ENCODE results near the gene LGALS13. TPM values are rescaled to one million over a fixed set of nuclear protein-coding genes. Genes with fewer than 3 reads are reported as not detected.

The LGALS13 gene
- total RNA-seq, 1 experiment from 2014 or later, result not detected

- no peaks in the 10 kb centered on the region for H3K4me1 Mint-ChIP-seq
- H3T11ph ChIP-seq (ENCODE audit: low read length), result no peak overlapping the region
- no peak overlapping the region for H3K18ac ChIP-seq (ENCODE audit: insufficient read length, low read depth, low read length)
- no peaks in the 10 kb centered on the region for H4K20me1 ChIP-seq (ENCODE audit: control insufficient read depth, insufficient read depth, insufficient read length)
- H2BK12ac ChIP-seq (ENCODE audit: insufficient read length, low read depth, low read length), result no peak overlapping the region
- H3K27ac ChIP-seq (ENCODE audit: insufficient read length, low read depth, low read length), result no peak overlapping the region
- H3K23ac ChIP-seq (ENCODE audit: insufficient read length, low read depth, low read length), result no peak overlapping the region
- H3K4me1 ChIP-seq (ENCODE audit: insufficient read depth, low read length), result no peaks in the 10 kb centered on the region
- no peak overlapping the region for H3K27ac Mint-ChIP-seq
- H4K5ac ChIP-seq (ENCODE audit: insufficient read length, low read depth, low read length), result no peak overlapping the region
- H3K4ac ChIP-seq (ENCODE audit: low read depth, low read length), result no peak overlapping the region
- no peaks in the 10 kb centered on the region for H3K23me2 ChIP-seq (ENCODE audit: insufficient read length, low read depth, low read length, poor library complexity, severe bottlenecking)
- H3K9me3 ChIP-seq (ENCODE audit: control insufficient read depth, low read depth, low read length), result no peaks in the 10 kb centered on the region
- no peak overlapping the region for H3K4me3 Mint-ChIP-seq
- no peak for DNase-seq
- peaks cover 59% of the 10 kb centered on the region for H3K27me3 Mint-ChIP-seq (ENCODE audit: low read depth)
- H2BK5ac ChIP-seq (ENCODE audit: insufficient read length, low read length), result no peak overlapping the region
- no peaks in the 10 kb centered on the region for H3K79me2 ChIP-seq (ENCODE audit: insufficient read depth, low read length)
- H2AK5ac ChIP-seq (ENCODE audit: insufficient read length, low read length), result no peak overlapping the region
- no peak overlapping the region for H2BK20ac ChIP-seq (ENCODE audit: low read depth, low read length, poor library complexity, severe bottlenecking)
- H4K8ac ChIP-seq (replicated peaks; ENCODE audit: insufficient read length, low read depth, low read length), result no peak overlapping the region
- no peak overlapping the region for H2BK15ac ChIP-seq (ENCODE audit: low read depth, low read length)
- H3K79me1 ChIP-seq (ENCODE audit: insufficient read depth, low read depth, low read length, poor library complexity, severe bottlenecking), result no peaks in the 10 kb centered on the region
- no peak overlapping the region for H3K4me2 ChIP-seq (ENCODE audit: insufficient read depth, insufficient read length, low read length)
- TF ChIP-seq, protein P1, sequence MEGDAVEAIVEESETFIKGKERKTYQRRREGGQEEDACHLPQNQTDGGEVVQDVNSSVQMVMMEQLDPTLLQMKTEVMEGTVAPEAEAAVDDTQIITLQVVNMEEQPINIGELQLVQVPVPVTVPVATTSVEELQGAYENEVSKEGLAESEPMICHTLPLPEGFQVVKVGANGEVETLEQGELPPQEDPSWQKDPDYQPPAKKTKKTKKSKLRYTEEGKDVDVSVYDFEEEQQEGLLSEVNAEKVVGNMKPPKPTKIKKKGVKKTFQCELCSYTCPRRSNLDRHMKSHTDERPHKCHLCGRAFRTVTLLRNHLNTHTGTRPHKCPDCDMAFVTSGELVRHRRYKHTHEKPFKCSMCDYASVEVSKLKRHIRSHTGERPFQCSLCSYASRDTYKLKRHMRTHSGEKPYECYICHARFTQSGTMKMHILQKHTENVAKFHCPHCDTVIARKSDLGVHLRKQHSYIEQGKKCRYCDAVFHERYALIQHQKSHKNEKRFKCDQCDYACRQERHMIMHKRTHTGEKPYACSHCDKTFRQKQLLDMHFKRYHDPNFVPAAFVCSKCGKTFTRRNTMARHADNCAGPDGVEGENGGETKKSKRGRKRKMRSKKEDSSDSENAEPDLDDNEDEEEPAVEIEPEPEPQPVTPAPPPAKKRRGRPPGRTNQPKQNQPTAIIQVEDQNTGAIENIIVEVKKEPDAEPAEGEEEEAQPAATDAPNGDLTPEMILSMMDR (conservative IDR thresholded peaks at IDR 0.05), result no peak
- no peak overlapping the region for H3K14ac ChIP-seq (ENCODE audit: insufficient read depth, low read length)
- H3K56ac ChIP-seq (ENCODE audit: insufficient read length, low read depth, low read length), result no peak overlapping the region
- H3K36me3 Mint-ChIP-seq (ENCODE audit: insufficient read depth in 1 of 3, low read depth in 3 of 3), result no peaks in the 10 kb centered on the region
- H3K27me3 ChIP-seq (ENCODE audit: insufficient read depth, low read length), result no peaks in the 10 kb centered on the region
- no peak overlapping the region for H3K9ac ChIP-seq (ENCODE audit: extremely low read depth, insufficient read length, low read length)
- no peak overlapping the region for H2AFZ ChIP-seq (ENCODE audit: low read length)
- H3K9me3 Mint-ChIP-seq, result peaks cover 5 to 7% of the 10 kb centered on the region in 2 experiments; a peak in 4 of 5 replicates
- H2BK120ac ChIP-seq (ENCODE audit: low read depth, low read length, poor library complexity, severe bottlenecking), result no peak overlapping the region
- H4K91ac ChIP-seq (ENCODE audit: insufficient read length, low read depth, low read length), result no peak overlapping the region
Observed at GRCh38 chr19:39596911-39597310, 5.4 kb upstream of the LGALS13 start.
